SK-N-SH (cell line): ENCODE results near the gene POU2AF1. TPM values are rescaled to one million over a fixed set of nuclear protein-coding genes. Genes with fewer than 3 reads are reported as not detected.

ENCODE experiments used
- CTCF ChIA-PET: fragments of 300-600, 350-600 bp; formaldehyde crosslinking; extraction: SDS; loops from one replicate; lab custom pipeline; 2021; lab: Yijun Ruan, JAX
- POLR2A ChIA-PET: fragments of 350-600 bp; sonication (Branson Sonifier 250); formaldehyde crosslinking; extraction: SDS; loops from one replicate; lab custom pipeline; 2020; ENCODE audit warnings: antibody characterized with exemption, inconsistent platforms; lab: Yijun Ruan, JAX
- DNase-seq: peaks from one replicate; pipeline ENCODE4 v3.0.0; 2012
- H2AFZ ChIP-seq: fragments of 200-600 bp; sonication (generic); 2 replicates; pipeline ENCODE4 v1.8.1; 2016; ENCODE audit warnings: antibody characterized with exemption, mild to moderate bottlenecking, low read depth
- H3F3A ChIP-seq: fragments of 200-600 bp; sonication (generic); replicated peaks from 2 replicates; pipeline ENCODE3; 2016; ENCODE audit warnings: antibody characterized with exemption, mild to moderate bottlenecking; ENCODE audit not compliant: insufficient read depth
- H3K27ac ChIP-seq, 2 experiments: fragments of 200-500 bp in 1 of 2; fragments of 200-600 bp in 1 of 2; sonication (Bioruptor generic) in 1 of 2; sonication (generic), shearing (Covaris generic) in 1 of 2; 2 replicates each; pipeline versions ENCODE4 v1.5.1 to v1.6.1; 2014 to 2016; ENCODE audit warnings: low read depth in 2 of 2, inconsistent platforms in 1 of 2, low read length in 1 of 2, mild to moderate bottlenecking in 1 of 2, mixed read lengths in 1 of 2
- H3K27me3 ChIP-seq: fragments of 200-600 bp; sonication (generic), shearing (Covaris generic); 2 replicates; pipeline ENCODE4 v1.6.1; 2016; ENCODE audit warnings: mixed run types; ENCODE audit not compliant: insufficient read depth
- H3K36me3 ChIP-seq, 2 experiments: fragments of 200-500 bp in 1 of 2; fragments of 200-600 bp in 1 of 2; sonication (Bioruptor generic) in 1 of 2; sonication (generic) in 1 of 2; replicated peaks in 1 of 2; 2 replicates each; pipeline versions ENCODE3 to v1.5.1; 2014 to 2016; ENCODE audit warnings: low read length in 1 of 2, mild to moderate bottlenecking in 1 of 2; ENCODE audit not compliant: insufficient read depth in 2 of 2, control insufficient read depth in 1 of 2
- H3K4me1 ChIP-seq, 2 experiments: fragments of 200-500 bp in 1 of 2; fragments of 200-600 bp in 1 of 2; sonication (Bioruptor generic) in 1 of 2; sonication (generic), shearing (Covaris generic) in 1 of 2; 2 replicates each; pipeline versions ENCODE4 v1.5.1 to v1.6.1; 2014 to 2016; ENCODE audit warnings: low read depth in 1 of 2, low read length in 1 of 2, mixed run types in 1 of 2; ENCODE audit not compliant: insufficient read depth in 2 of 2, control insufficient read depth in 1 of 2
- H3K4me2 ChIP-seq: fragments of 200-600 bp; sonication (generic), shearing (Covaris generic); 2 replicates; pipeline ENCODE4 v1.6.1; 2017; ENCODE audit warnings: mixed run types
- H3K4me3 ChIP-seq, 2 experiments: fragments of 200-500 bp in 1 of 2; fragments of 200-600 bp in 1 of 2; sonication (Bioruptor generic) in 1 of 2; sonication (generic), shearing (Covaris generic) in 1 of 2; 2 replicates each; pipeline versions ENCODE4 v1.5.1 to v1.8.1; 2014 to 2016; ENCODE audit warnings: low read depth in 2 of 2, inconsistent platforms in 1 of 2, low read length in 1 of 2, mild to moderate bottlenecking in 1 of 2, mixed read lengths in 1 of 2, moderate library complexity in 1 of 2
- H3K79me2 ChIP-seq: fragments of 200-600 bp; sonication (generic); 2 replicates; pipeline ENCODE4 v1.8.1; 2017; ENCODE audit warnings: mild to moderate bottlenecking; ENCODE audit not compliant: insufficient read depth
- H3K9ac ChIP-seq: fragments of 200-600 bp; sonication (generic); 2 replicates; pipeline ENCODE4 v1.6.1; 2017; ENCODE audit warnings: mixed run types
- H3K9me2 ChIP-seq: fragments of 200-600 bp; sonication (generic); 2 replicates; pipeline ENCODE4 v1.6.1; 2017; ENCODE audit warnings: mixed run types
- H3K9me3 ChIP-seq: fragments of 200-600 bp; sonication (generic); 2 replicates; pipeline ENCODE4 v1.6.1; 2017; ENCODE audit warnings: mixed run types, mild to moderate bottlenecking, moderate library complexity
- H4K20me1 ChIP-seq: fragments of 200-600 bp; sonication (generic); 2 replicates; pipeline ENCODE4 v1.6.1; 2017; ENCODE audit warnings: mild to moderate bottlenecking, mixed run types; ENCODE audit not compliant: insufficient read depth
- CHD2 ChIP-seq: fragments of 150-350 bp; IDR thresholded peaks from 2 replicates; pipeline ENCODE4 v1.6.1; 2018; ENCODE audit warnings: low read length; ENCODE audit not compliant: partially characterized antibody
- ELF1 ChIP-seq: IDR thresholded peaks from 2 replicates; pipeline ENCODE4 v1.4.0; 2012
- EP300 ChIP-seq, 2 experiments: IDR thresholded peaks; 2 replicates each; pipeline versions ENCODE4 v1.4.0 to v1.6.1; 2012; ENCODE audit warnings: borderline replicate concordance in 1 of 2, low read depth in 1 of 2, low read length in 1 of 2
- EZH2phosphoT487 ChIP-seq: fragments of 200-600 bp; sonication (generic); IDR thresholded peaks from 2 replicates; pipeline ENCODE4 v1.6.1; 2017; ENCODE audit warnings: low read depth, mixed run types, mild to moderate bottlenecking, antibody characterized with exemption, moderate library complexity, borderline replicate concordance
- FOSL2 ChIP-seq: IDR thresholded peaks from 2 replicates; pipeline ENCODE4 v1.4.0; 2012; ENCODE audit warnings: low read depth, mild to moderate bottlenecking, moderate library complexity, borderline replicate concordance
- FOXJ3 ChIP-seq: sonication (generic); formaldehyde crosslinking; IDR thresholded peaks from 2 replicates; pipeline ENCODE4 v1.5.1; 2020; ENCODE audit warnings: mild to moderate bottlenecking, missing genetic modification reagents
- FOXM1 ChIP-seq: IDR thresholded peaks from 2 replicates; pipeline ENCODE4 v1.4.0; 2012; ENCODE audit warnings: low read depth, mild to moderate bottlenecking
- GATA2 ChIP-seq: sonication (generic); formaldehyde crosslinking; IDR thresholded peaks from 2 replicates; pipeline ENCODE4 v1.5.0; 2020; ENCODE audit warnings: mild to moderate bottlenecking, missing genetic modification reagents
- MEF2A ChIP-seq: IDR thresholded peaks from 2 replicates; pipeline ENCODE4 v1.4.0; 2012; ENCODE audit warnings: low read depth, borderline replicate concordance
- NRF1 ChIP-seq: IDR thresholded peaks from 2 replicates; pipeline ENCODE4 v1.6.1; 2012; ENCODE audit warnings: low read depth, mild to moderate bottlenecking, low read length
- RAD21 ChIP-seq: IDR thresholded peaks from 2 replicates; pipeline ENCODE4 v1.6.1; 2012; ENCODE audit warnings: mild to moderate bottlenecking, low read length
- SIN3A ChIP-seq: IDR thresholded peaks from 2 replicates; pipeline ENCODE4 v1.6.1; 2012; ENCODE audit warnings: low read depth, mild to moderate bottlenecking, low read length, moderate library complexity, borderline replicate concordance
- SMC3 ChIP-seq: IDR thresholded peaks from 2 replicates; pipeline ENCODE4 v1.6.1; 2012; ENCODE audit warnings: low read depth, low read length, improper control_type of control experiment
- TCF12 ChIP-seq: IDR thresholded peaks from 2 replicates; pipeline ENCODE4 v1.4.0; 2012
- TEAD4 ChIP-seq: IDR thresholded peaks from 2 replicates; pipeline ENCODE4 v1.4.0; 2012; ENCODE audit warnings: mild to moderate bottlenecking, borderline replicate concordance; ENCODE audit not compliant: insufficient read depth
- WGBS: methylation state at CpG from one replicate; pipeline ENCODE4 v1.1.6; 2017; ENCODE audit warnings: low lambda C conversion rate; 5-methylcytosine and 5-hydroxymethylcytosine counted together
- polyA plus RNA-seq, 3 experiments: library from polyadenylated mRNA; depleted of rRNA; stranded (reverse); fragments of >200 nt; gene quantifications; 2 replicates each; pipeline ENCODE4 v1.2.3, GENCODE V29; 2012
- TF ChIP-seq, protein P1 (sequence below): IDR thresholded peaks from 2 replicates; pipeline ENCODE4 v1.6.1; 2012; ENCODE audit warnings: mild to moderate bottlenecking, low read depth, low read length, moderate library complexity
- TF ChIP-seq, protein P2 (sequence below): IDR thresholded peaks from 2 replicates; pipeline ENCODE4; 2012
- TF ChIP-seq, protein P3 (sequence below): fragments of 200-600 bp; sonication (generic); IDR thresholded peaks from 2 replicates; pipeline ENCODE4 v1.6.1; 2017; ENCODE audit warnings: antibody characterized with exemption, mild to moderate bottlenecking, moderate library complexity
- TF ChIP-seq, protein P4 (sequence below): IDR thresholded peaks from 2 replicates; pipeline ENCODE4 v1.4.0; 2012; ENCODE audit warnings: low read depth

Gene POU2AF1
- polyA plus RNA-seq, 1 of the 3 experiments (the other 2 are of a cell fraction), result 0.07 TPM

DNA sequence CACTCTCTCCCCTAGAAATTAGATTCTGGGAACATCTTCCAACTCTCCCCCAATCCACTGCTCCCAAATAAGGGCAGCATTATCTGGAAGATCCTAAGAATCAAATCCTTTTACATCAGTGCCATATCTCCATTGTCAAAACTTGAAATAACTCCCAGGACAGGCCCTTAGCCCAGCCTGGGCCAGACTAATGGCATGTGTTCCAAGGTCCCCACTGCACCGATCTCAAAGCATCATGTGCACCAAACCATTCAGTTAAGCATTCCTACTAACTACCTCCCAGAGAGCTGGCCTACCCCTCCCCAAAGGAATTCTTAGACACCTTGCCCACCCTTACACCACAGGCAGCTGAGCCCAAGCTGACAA lies 44.2 kb upstream of the POU2AF1 start:
- Histone ChIP-seq H3K9ac (no peak overlapping the region), H3K9me3 (no peaks in the 10 kb centered on the region), H3K4me2 (no peak overlapping the region), H3K4me3 (peak overlapping the region in 1 of 2 experiments; percentile 26; a peak in 1 of 4 replicates), H3K27ac (no peak overlapping the region), H3K27me3 (no peaks in the 10 kb centered on the region; the same call in 1 of the 2 replicates), H3K36me3 (no peaks in the 10 kb centered on the region), H4K20me1 (no peaks in the 10 kb centered on the region), H3K79me2 (no peaks in the 10 kb centered on the region), H3F3A (no peaks in the 10 kb centered on the region), H3K4me1 (peaks cover 0 to 8% of the 10 kb centered on the region in 2 experiments; a peak in 1 of 4 replicates), H3K9me2 (no peaks in the 10 kb centered on the region), H2AFZ (no peak overlapping the region)
- ChIA-PET CTCF (interaction anchor here (0.7 to 18.5 kb wide), 30 partner anchors 9 to 988 kb away, joined by 3 to 305 read pairs (median 4); no protein-coding TSS in a partner anchor), POLR2A (no interaction called here)
- DNase-seq, result no peak
- TF ChIP-seq NRF1 (no peak), MEF2A (no peak), FOXJ3 (no peak), EP300 (IDR thresholded peaks at IDR 0.05; ENCODE audit: borderline replicate concordance in 1 of 2, low read depth in 1 of 2, low read length in 1 of 2) (no peak), GATA2 (CRISPR knock-in tag) (no peak)
- WGBS, result no CpG with 5 or more reads among the region's 1 CpG

DNA sequence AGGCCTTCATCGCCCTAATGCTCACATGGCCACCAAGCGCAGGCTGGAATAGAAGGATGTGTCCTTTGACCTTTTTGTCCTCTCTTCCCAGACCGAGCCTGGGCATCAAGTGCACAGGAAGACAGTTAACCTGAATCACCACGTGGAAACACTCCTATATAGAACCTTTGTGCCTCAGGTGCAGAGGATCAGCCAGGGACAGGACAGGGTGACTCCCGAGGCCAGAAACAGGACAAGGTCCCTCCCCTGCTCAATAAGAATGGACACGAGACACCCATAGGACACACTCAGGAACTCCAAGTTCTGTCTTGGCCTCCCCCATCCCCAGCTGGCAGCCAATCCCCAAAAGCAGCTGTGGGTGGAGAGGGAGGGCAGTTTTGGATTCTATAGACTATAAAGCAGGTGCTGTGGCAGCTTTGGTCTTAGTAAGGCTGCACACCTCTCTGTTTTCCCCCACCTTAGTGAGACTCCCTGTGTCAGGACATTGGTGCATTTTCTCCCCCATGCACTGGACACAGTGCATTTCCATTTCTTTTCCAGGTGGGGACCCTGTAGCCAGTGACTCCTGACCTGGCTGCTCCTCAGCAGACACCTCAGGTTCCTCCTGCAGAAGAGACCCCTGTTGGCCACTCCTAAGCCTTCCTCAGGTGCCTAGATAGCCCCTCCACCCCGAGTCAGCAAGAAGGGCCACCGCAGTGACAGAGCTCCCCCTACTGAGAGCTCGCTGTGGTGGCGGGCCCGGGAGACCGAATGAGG lies 43.6 kb upstream of the POU2AF1 start:
- H3K9ac ChIP-seq, result no peak overlapping the region
- 30% methylated on average over 12 of the region's 12 CpGs for WGBS
- no peaks in the 10 kb centered on the region; the same call in 1 of the 2 replicates for H3K27me3 ChIP-seq
- TF ChIP-seq, protein P1, sequence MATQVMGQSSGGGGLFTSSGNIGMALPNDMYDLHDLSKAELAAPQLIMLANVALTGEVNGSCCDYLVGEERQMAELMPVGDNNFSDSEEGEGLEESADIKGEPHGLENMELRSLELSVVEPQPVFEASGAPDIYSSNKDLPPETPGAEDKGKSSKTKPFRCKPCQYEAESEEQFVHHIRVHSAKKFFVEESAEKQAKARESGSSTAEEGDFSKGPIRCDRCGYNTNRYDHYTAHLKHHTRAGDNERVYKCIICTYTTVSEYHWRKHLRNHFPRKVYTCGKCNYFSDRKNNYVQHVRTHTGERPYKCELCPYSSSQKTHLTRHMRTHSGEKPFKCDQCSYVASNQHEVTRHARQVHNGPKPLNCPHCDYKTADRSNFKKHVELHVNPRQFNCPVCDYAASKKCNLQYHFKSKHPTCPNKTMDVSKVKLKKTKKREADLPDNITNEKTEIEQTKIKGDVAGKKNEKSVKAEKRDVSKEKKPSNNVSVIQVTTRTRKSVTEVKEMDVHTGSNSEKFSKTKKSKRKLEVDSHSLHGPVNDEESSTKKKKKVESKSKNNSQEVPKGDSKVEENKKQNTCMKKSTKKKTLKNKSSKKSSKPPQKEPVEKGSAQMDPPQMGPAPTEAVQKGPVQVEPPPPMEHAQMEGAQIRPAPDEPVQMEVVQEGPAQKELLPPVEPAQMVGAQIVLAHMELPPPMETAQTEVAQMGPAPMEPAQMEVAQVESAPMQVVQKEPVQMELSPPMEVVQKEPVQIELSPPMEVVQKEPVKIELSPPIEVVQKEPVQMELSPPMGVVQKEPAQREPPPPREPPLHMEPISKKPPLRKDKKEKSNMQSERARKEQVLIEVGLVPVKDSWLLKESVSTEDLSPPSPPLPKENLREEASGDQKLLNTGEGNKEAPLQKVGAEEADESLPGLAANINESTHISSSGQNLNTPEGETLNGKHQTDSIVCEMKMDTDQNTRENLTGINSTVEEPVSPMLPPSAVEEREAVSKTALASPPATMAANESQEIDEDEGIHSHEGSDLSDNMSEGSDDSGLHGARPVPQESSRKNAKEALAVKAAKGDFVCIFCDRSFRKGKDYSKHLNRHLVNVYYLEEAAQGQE, result no peak
- TF ChIP-seq SMC3 (peak; percentile 85), NRF1 (no peak), RAD21 (peak; percentile 91), FOXM1 (no peak), FOSL2 (no peak), GATA2 (CRISPR knock-in tag) (no peak), EZH2phosphoT487 (no peak), CHD2 (no peak), SIN3A (no peak), TEAD4 (no peak), TCF12 (no peak), ELF1 (no peak), FOXJ3 (no peak)
- TF ChIP-seq, protein P2, sequence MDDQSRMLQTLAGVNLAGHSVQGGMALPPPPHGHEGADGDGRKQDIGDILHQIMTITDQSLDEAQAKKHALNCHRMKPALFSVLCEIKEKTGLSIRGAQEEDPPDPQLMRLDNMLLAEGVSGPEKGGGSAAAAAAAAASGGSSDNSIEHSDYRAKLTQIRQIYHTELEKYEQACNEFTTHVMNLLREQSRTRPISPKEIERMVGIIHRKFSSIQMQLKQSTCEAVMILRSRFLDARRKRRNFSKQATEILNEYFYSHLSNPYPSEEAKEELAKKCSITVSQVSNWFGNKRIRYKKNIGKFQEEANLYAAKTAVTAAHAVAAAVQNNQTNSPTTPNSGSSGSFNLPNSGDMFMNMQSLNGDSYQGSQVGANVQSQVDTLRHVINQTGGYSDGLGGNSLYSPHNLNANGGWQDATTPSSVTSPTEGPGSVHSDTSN, result no peak
- TF ChIP-seq, protein P3, sequence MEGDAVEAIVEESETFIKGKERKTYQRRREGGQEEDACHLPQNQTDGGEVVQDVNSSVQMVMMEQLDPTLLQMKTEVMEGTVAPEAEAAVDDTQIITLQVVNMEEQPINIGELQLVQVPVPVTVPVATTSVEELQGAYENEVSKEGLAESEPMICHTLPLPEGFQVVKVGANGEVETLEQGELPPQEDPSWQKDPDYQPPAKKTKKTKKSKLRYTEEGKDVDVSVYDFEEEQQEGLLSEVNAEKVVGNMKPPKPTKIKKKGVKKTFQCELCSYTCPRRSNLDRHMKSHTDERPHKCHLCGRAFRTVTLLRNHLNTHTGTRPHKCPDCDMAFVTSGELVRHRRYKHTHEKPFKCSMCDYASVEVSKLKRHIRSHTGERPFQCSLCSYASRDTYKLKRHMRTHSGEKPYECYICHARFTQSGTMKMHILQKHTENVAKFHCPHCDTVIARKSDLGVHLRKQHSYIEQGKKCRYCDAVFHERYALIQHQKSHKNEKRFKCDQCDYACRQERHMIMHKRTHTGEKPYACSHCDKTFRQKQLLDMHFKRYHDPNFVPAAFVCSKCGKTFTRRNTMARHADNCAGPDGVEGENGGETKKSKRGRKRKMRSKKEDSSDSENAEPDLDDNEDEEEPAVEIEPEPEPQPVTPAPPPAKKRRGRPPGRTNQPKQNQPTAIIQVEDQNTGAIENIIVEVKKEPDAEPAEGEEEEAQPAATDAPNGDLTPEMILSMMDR, result peak; percentile 68
- TF ChIP-seq, protein P4, sequence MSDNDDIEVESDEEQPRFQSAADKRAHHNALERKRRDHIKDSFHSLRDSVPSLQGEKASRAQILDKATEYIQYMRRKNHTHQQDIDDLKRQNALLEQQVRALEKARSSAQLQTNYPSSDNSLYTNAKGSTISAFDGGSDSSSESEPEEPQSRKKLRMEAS, result no peak
- TF ChIP-seq, all 33 proteins: peak for 3
- POLR2A ChIA-PET, result no interaction called here
- no peaks in the 10 kb centered on the region for H4K20me1 ChIP-seq
- H3K36me3 ChIP-seq, result no peaks in the 10 kb centered on the region
- CTCF ChIA-PET, result interaction anchor here (0.6 to 18.5 kb wide), 32 partner anchors 10 to 988 kb away, joined by 3 to 305 read pairs (median 4); no protein-coding TSS in a partner anchor
- DNase-seq, result peak; percentile 64
- no peaks in the 10 kb centered on the region for H3K9me2 ChIP-seq
- no peak overlapping the region for H3K27ac ChIP-seq
- H2AFZ ChIP-seq, result no peak overlapping the region
- peak overlapping the region in 1 of 2 experiments; percentile 26; a peak in 1 of 4 replicates for H3K4me3 ChIP-seq
- H3K9me3 ChIP-seq, result no peaks in the 10 kb centered on the region
- H3K4me2 ChIP-seq, result no peak overlapping the region
- peaks cover 0 to 6% of the 10 kb centered on the region in 2 experiments; a peak in 1 of 4 replicates for H3K4me1 ChIP-seq
- no peaks in the 10 kb centered on the region for H3F3A ChIP-seq
- H3K79me2 ChIP-seq, result no peaks in the 10 kb centered on the region
